ENCODE measurements around the gene MS4A8. TPM values are rescaled to one million over a fixed set of nuclear protein-coding genes. Genes with fewer than 3 reads are reported as not detected.
A peak's percentile ranks its signal among the peaks of the same experiment; 100 is the strongest.

MS4A8 gene
- total and polyA plus RNA-seq, 10 of the 15 experiments (the other 5 are each of a cell fraction or from before 2014, with no cell fraction given): 0.04 TPM; not detected in 9

DNA sequence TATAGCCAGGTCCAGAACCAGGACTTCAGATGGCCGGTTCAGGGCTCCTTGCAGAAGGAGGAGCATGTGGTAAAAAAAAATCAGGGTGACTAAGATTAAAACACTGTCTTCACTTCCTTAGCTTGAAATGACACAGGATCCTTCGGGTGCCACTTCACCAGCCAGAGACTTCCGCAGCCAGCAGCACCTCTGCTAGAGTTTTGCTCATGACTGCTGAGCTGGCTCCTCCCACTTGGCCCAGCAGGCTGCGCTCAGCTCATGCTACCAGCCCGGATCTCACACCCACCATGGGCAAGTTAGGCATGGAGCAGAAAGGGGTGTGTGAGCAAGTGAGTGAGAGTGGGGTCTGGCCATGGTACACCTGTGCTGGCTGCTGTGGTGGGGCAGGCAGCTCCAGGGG, 18.5 kb downstream of the MS4A8 start (continued):
- TF ChIP-seq, protein P1, sequence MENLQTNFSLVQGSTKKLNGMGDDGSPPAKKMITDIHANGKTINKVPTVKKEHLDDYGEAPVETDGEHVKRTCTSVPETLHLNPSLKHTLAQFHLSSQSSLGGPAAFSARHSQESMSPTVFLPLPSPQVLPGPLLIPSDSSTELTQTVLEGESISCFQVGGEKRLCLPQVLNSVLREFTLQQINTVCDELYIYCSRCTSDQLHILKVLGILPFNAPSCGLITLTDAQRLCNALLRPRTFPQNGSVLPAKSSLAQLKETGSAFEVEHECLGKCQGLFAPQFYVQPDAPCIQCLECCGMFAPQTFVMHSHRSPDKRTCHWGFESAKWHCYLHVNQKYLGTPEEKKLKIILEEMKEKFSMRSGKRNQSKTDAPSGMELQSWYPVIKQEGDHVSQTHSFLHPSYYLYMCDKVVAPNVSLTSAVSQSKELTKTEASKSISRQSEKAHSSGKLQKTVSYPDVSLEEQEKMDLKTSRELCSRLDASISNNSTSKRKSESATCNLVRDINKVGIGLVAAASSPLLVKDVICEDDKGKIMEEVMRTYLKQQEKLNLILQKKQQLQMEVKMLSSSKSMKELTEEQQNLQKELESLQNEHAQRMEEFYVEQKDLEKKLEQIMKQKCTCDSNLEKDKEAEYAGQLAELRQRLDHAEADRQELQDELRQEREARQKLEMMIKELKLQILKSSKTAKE (IDR thresholded peaks at IDR 0.05; ENCODE audit: low read depth, poor library complexity, severe bottlenecking): no peak
- TF ChIP-seq KAT2A (conservative IDR thresholded peaks at IDR 0.05; ENCODE audit: control insufficient read depth, low read depth, low read length): no peak
- TF ChIP-seq, protein P2, sequence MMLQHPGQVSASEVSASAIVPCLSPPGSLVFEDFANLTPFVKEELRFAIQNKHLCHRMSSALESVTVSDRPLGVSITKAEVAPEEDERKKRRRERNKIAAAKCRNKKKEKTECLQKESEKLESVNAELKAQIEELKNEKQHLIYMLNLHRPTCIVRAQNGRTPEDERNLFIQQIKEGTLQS (IDR thresholded peaks at IDR 0.05; ENCODE audit: borderline replicate concordance, extremely low read depth, low read depth, low read length): no peak
- no peak for TF ChIP-seq POU2F2 (IDR thresholded peaks at IDR 0.05; ENCODE audit: borderline replicate concordance, low read depth, low read length)
- TF ChIP-seq EED (IDR thresholded peaks at IDR 0.05; ENCODE audit: low read depth): no peak
- TF ChIP-seq KLF5 (IDR thresholded peaks at IDR 0.05; ENCODE audit: partially characterized antibody): no peak
- TF ChIP-seq SMAD5 (IDR thresholded peaks at IDR 0.05; ENCODE audit: low read depth): no peak
- no peak for TF ChIP-seq NFYA (IDR thresholded peaks at IDR 0.05; ENCODE audit: borderline replicate concordance, low read depth, low read length)

DNA sequence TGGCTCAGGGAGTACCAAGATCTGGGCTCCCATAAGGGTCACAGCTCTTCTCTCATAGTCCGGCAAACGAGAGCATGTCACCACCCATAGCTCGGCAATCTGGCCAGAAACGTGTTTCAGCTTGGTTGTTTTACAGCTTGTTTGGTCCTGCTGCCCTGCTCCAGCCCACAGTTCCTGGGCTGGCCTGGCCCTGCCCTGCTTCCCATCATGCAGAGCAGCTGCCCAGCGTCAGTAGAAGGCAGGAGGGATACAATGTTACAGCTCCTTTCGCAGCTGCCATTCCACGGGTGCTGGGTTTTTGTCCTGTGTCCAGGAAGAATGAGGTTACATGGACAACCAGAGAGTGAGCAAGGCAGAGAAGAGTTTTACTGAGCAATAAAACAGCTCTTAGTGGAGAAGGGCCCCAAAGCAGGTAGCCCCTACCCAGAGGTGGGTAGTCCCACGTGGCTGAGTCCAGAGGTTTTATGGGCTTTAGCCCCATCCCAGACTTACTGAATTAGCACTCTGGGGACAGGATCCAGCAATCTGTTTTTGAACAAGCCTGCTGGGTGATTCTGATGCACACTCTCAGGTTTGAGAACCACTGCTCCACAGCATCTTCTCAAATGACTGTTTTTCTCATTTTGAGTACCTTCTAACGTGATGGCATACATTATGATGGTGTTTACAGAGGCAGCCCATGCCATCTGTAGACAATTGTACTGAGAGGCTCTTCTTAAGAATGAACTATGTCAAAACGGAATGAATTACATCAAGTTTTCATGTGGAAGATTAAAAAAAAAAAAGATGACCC, 19.3 kb downstream of the MS4A8 start:
- H3K27ac ChIP-seq (ENCODE audit: control insufficient read depth, insufficient read depth): no peak overlapping the region
- H3K36me3 ChIP-seq (ENCODE audit: control insufficient read depth in 2 of 2, insufficient read depth in 2 of 2, low read length in 1 of 2): no peaks in the 10 kb centered on the region
- no peak overlapping the region for H2AFZ ChIP-seq (ENCODE audit: control insufficient read depth, low read depth, low read length)
- ChIA-PET SMC1A (ENCODE audit: uncharacterized antibody, unreplicated experiment) (interaction anchor here (1.3 to 1.5 kb wide), 2 partner anchors 22 to 109 kb away, joined by 3 to 5 read pairs; no protein-coding TSS in a partner anchor), POLR2A (no interaction called here), RAD21 (ENCODE audit: unreplicated experiment) (no interaction called here), CTCF (no interaction called here)
- no peak overlapping the region for H3K4me2 ChIP-seq (ENCODE audit: control insufficient read depth, insufficient read depth)
- H3K9me3 ChIP-seq (replicated peaks; ENCODE audit: control insufficient read depth, insufficient read depth, low read length): peaks cover 6% of the 10 kb centered on the region; the same call in 2 of the 3 replicates
- no peak overlapping the region for H3K4me3 ChIP-seq
- FAIRE-seq (no peak), ATAC-seq (peak; percentile 35; the same call in 1 of the 3 replicates), DNase-seq (ENCODE audit: low read depth, low spot score) (no peak)
- BruUV-seq (replicated peaks): no TSS peak
- no peaks in the 10 kb centered on the region for H4K20me1 ChIP-seq (ENCODE audit: control insufficient read depth, insufficient read depth)
- in situ Hi-C loops (cut with MboI) (no loop called here), intact Hi-C loops (cut with micrococcal nuclease; ENCODE audit: unreplicated experiment) (no loop called here)
- H3K4me1 ChIP-seq (ENCODE audit: control insufficient read depth, insufficient read depth, low read length): no peaks in the 10 kb centered on the region
- 18% methylated on average over 10 of the region's 10 CpGs for WGBS (ENCODE audit: insufficient coverage, insufficient replicate concordance, low lambda C conversion rate, missing lambda C conversion rate)
- no peaks in the 10 kb centered on the region for H3K79me2 ChIP-seq (ENCODE audit: control insufficient read depth, insufficient read depth, low read length)
- no peaks in the 10 kb centered on the region; a peak in 1 of 4 replicates for H3K27me3 ChIP-seq (replicated peaks in 1 of 2; ENCODE audit: control insufficient read depth in 2 of 2, insufficient read depth in 2 of 2, low read length in 1 of 2)
- TF ChIP-seq, protein P3, sequence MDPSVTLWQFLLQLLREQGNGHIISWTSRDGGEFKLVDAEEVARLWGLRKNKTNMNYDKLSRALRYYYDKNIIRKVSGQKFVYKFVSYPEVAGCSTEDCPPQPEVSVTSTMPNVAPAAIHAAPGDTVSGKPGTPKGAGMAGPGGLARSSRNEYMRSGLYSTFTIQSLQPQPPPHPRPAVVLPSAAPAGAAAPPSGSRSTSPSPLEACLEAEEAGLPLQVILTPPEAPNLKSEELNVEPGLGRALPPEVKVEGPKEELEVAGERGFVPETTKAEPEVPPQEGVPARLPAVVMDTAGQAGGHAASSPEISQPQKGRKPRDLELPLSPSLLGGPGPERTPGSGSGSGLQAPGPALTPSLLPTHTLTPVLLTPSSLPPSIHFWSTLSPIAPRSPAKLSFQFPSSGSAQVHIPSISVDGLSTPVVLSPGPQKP (IDR thresholded peaks at IDR 0.05; ENCODE audit: low read depth, low read length): no peak
- TF ChIP-seq, protein P4, sequence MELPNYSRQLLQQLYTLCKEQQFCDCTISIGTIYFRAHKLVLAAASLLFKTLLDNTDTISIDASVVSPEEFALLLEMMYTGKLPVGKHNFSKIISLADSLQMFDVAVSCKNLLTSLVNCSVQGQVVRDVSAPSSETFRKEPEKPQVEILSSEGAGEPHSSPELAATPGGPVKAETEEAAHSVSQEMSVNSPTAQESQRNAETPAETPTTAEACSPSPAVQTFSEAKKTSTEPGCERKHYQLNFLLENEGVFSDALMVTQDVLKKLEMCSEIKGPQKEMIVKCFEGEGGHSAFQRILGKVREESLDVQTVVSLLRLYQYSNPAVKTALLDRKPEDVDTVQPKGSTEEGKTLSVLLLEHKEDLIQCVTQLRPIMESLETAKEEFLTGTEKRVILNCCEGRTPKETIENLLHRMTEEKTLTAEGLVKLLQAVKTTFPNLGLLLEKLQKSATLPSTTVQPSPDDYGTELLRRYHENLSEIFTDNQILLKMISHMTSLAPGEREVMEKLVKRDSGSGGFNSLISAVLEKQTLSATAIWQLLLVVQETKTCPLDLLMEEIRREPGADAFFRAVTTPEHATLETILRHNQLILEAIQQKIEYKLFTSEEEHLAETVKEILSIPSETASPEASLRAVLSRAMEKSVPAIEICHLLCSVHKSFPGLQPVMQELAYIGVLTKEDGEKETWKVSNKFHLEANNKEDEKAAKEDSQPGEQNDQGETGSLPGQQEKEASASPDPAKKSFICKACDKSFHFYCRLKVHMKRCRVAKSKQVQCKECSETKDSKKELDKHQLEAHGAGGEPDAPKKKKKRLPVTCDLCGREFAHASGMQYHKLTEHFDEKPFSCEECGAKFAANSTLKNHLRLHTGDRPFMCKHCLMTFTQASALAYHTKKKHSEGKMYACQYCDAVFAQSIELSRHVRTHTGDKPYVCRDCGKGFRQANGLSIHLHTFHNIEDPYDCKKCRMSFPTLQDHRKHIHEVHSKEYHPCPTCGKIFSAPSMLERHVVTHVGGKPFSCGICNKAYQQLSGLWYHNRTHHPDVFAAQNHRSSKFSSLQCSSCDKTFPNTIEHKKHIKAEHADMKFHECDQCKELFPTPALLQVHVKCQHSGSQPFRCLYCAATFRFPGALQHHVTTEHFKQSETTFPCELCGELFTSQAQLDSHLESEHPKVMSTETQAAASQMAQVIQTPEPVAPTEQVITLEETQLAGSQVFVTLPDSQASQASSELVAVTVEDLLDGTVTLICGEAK (IDR thresholded peaks at IDR 0.05; ENCODE audit: borderline replicate concordance): no peak
- TF ChIP-seq JUNB (IDR thresholded peaks at IDR 0.05) (no peak), NFIC (IDR thresholded peaks at IDR 0.05; ENCODE audit: low read depth, low read length) (no peak)
- H3K9ac ChIP-seq (ENCODE audit: control insufficient read depth, insufficient read depth, low read length): no peak overlapping the region

Data from GM12878 (cell line).